ENCODE results near the gene METTL21A.

GRCh38 chr2:207674266-207674774 is 49.1 kb upstream of the METTL21A start:
- TF ChIP-seq CTCF (IDR thresholded peaks at IDR 0.05; ENCODE audit: poor library complexity, severe bottlenecking), result no peak
- TF ChIP-seq REST (IDR thresholded peaks at IDR 0.05; ENCODE audit: borderline replicate concordance), result no peak

All from neural cell (in vitro differentiated cells).